HG03442 (cell line): Measurements from ENCODE around the gene B9D2.
"Not testable (repeated sequence)": the region's sequence is repeated elsewhere in the genome, so short reads cannot be mapped to it uniquely, and the experiment has no call there.

Experiments used
- ATAC-seq: cut with Tn5 transposase; IDR thresholded peaks from one replicate; pipeline ENCODE4 v1.9.1; 2021; ENCODE audit warnings: mild to moderate bottlenecking, moderate library complexity; ENCODE audit not compliant: unreplicated experiment

B9D2 gene, protein sequence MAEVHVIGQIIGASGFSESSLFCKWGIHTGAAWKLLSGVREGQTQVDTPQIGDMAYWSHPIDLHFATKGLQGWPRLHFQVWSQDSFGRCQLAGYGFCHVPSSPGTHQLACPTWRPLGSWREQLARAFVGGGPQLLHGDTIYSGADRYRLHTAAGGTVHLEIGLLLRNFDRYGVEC

DNA sequence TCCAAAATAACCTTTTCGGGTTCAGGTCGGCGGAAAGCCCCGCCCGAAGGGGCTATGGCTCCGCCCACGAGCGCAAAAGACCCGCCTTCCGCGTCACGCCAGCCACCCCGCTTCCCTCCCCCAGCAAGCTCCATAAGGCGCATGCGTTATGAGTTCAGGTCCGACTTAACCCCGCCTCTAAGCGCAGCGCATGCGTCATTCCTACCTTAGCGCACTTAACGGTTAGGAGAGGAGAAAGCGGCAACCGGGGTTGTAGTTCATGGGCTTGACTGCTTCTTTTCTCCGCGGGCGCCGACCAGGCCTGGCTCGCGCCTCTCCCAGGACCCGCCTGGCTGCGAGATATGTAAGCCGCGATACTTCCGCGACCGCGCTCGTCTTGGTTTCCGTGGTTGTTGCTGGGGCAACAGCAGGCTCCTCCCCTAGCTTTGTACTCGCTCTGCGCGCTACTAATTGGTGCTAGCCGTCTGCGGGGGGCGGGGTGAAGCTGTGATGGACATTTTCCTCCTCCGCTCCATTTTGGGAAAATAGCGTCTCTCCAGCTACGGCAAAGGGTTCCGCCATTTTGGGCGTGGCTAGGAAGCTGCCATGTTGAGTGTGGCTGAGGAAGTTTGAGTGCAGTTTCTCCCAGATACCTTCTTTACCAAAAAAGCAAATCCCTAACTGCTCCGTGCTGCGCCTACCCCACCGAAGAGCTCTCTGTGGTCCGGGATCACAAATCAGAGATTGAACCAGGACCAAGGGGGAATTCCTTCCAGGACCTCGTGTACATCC is at the start of gene B9D2:
Gene B9D2, minus strand, starts transcription at position 397 of the 771 bp plus-strand sequence. CDS start 630 bp downstream, outside the sequence.
- ATAC-seq: peak; percentile 83

- ATAC-seq: no peak
Measured at GRCh38 chr19:41412953-41413352, 49.0 kb upstream of the B9D2 start.

GRCh38 chr19:41411968-41412265 is 48.0 kb upstream of the B9D2 start:
- no peak for ATAC-seq

DNA sequence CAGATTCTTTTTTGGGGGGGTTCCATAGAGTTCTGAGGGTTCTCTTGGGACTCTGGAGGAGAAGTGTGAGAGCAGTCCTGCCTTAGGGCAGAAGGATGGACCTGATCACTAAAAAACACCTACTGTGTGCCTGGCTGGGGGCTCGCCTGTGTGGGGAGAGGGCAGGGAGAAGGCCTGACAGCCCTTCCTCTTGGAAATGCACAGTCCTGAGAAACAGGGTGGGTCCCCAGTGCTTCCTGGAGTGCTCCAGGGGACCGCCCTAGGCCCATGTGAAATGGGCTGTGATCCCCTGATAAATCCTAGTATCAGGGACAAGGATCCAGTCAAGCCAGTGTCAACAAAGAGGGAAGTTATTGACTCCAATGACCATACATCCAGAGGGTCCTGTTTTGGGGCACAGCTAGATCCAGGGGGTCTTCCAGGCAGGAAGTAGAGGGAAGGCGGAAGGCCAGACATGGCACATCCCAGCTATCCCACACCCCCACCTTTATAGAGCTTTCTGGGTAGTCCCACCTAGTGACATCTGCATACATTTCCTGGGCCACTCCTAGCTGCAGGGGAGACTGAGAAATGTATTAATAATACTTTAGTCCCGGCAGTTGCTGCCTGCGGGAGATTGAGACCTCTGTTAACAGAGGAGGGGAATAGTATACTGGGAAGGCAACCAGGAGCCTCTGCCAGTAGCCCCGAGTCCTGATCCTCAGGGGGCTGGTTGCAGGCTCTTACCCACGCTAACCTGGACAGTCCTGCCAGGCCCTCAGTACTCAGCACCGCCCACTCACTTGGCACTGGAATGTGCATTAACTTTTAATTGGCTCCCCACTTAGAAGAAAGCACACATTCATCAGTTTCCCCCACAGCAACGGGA is 47.4 kb upstream of the B9D2 start:
- ATAC-seq: no peak

DNA sequence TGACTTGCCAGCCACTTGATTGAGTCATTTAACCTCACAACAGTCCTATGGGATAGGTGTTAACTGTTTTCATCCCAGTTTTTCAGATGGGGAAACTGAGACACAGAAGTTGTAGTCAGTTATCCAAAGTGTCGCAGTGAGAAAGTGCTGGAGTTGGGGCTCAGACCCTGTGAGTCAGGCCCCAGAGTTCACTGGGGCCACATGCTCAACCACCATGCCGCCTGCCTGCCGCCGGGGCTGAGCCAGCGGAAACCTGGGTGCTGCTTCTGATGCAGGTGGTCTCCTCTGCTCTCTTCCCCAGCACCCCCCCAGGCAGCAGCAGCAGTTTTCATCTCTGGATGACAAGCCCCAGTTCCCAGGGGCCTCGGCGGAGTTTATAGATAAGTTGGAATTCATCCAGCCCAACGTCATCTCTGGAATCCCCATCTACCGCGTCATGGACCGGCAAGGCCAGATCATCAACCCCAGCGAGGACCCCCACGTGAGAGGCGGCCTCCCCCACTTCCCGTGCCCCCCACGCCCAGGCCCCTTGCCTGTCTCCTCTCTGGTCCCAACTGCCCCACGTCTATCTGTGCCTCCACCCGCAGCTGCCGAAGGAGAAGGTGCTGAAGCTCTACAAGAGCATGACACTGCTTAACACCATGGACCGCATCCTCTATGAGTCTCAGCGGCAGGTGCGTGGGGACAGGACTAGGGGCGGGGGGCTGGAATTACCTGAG is 46.5 kb upstream of the B9D2 start:
- no peak for ATAC-seq

- no peak for ATAC-seq
Measured at GRCh38 chr19:41409288-41409687, 45.3 kb upstream of the B9D2 start.

- not testable (repeated sequence) for ATAC-seq
Measured at GRCh38 chr19:41408846-41409245, 44.9 kb upstream of the B9D2 start.

DNA sequence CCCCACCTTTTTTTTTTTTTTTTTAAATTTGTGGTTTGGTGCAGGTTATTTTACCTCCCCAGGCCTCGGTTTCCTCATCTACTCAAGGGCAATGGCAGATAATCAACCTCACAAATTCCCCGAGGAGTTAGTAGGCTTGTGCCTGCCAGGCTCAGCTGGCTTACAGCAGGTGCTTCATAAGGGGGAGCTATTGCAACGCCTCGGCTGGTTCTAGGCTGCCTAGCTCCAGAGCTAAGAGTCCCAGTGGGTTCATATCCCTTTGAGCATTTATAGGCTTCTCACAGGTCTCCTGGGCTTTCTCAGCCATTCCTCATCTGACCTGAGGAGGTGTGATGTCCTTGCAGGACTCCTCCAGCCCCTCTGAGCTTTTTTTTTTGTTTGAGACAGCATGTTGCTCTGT is 44.3 kb upstream of the B9D2 start:
- ATAC-seq: no peak

DNA sequence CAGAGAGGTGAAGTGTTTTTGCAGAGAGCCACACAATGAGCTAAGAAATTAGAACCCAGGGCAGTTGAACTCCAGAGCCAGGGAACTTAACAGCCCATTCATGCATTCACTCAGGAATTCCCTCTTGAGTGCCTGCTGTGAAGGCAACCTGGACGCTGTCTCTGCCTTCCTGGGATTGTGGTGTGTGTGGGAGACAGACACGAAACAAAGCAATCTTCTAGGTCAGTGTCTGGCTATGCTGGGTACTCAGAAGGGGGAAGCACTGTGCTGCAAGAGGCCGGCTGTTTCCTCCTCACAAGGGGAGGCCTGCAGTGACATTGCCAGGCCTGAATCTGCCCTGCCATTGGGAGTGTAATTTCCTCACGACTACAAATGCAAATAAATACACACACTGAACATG is 43.3 kb upstream of the B9D2 start:
- ATAC-seq: no peak

DNA sequence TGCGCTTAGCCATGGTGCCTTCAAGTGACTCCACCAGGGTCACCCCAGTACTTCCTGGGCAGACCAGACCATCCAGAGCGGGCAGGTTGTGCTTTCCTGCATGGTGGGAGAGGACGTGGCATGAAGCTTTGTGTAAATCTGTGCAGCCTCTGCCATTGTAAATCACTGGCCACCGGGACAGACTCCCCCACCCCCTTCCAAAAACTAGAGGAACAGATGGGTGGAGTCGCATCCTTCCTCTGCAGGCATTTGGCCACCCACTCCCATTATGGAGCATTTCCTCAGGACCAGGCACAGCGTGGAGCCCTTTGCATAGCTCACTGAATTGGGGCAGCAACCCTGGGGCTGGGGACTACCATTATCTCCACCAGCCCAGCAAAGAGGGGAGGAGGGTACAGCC is 41.8 kb upstream of the B9D2 start:
- no peak for ATAC-seq

- ATAC-seq: no peak
Measured at GRCh38 chr19:41403181-41403970, 39.4 kb upstream of the B9D2 start.

DNA sequence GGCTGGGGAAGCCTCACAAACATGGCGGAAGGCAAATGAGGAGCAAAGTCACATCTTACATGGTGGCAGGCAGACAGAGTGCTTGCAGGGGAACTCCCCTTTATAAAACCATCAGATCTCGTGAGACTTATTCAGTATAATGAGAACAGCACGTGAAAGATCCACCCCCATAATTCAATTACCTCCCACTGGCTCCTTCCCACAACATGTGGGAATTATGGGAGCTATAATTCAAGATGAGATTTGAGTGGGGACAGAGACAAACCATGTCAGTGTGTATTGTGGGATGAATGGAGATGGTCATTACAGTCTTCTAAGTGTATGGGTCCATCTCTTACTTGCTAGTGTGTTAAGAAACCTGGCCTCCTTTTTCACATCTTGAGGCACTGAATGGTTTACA is 38.1 kb upstream of the B9D2 start:
- no peak for ATAC-seq

DNA sequence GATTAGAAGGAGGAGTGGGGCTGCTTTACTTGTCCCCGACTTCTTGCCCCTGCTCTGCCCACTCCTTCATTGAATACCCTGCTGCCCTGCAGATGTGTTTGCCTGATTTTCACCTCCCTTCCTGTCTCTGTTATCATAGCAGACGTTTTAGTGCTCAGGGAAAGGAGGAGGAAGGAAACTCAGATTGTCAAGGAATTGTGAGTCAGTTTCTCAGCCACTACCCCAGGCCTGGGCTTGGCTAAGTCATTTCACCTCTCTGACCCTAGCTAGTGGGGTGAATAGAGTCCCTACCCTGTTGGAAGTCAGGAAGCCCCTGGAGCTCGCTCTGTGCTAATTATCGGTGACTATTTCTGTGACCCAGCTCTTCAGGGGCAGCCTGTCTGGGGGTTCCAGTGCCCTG is 37.5 kb upstream of the B9D2 start:
- no peak for ATAC-seq

GRCh38 chr19:41399525-41399924 is 35.6 kb upstream of the B9D2 start:
- no peak for ATAC-seq

DNA sequence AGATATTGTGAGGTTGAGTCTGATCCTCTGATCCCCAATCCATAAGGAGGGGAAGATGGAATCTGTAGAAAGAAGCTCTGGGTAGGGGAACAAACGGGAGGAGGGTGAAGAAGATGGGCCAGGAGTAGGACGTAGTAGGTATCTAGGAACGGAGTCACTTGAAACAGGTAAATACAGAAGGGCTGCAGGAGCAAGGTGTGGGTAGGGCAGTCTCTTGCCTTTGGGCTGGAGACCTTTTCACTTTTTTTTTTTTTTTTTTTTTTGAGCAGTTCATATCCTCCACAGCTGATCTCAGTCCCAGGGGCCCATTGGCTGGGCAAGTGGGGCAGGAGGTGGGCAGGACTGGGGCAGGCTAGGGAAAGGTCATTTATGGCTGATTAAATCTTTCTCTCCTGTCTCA is 35.1 kb upstream of the B9D2 start:
- no peak for ATAC-seq

DNA sequence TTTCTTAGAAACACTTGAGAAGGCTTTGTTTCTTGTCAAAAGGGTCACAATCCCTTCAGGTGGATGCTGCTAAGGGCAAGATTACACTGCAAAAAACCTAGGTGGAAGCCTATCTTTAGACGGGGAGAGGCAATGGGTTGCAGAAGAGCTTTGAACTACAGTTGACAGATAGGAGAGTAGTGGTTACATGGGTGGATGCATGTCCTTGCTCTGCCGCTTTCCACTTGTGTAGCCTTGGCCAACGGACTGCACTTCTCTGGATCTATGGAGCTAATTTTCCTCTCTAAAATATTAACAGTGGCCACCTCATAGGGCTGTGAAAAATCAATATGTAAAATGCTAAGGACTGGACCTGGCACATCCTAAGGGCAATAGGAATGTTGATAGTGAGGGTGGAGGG is 34.6 kb upstream of the B9D2 start:
- ATAC-seq: no peak

- ATAC-seq: no peak
Measured at GRCh38 chr19:41398050-41398418, 34.1 kb upstream of the B9D2 start.

DNA sequence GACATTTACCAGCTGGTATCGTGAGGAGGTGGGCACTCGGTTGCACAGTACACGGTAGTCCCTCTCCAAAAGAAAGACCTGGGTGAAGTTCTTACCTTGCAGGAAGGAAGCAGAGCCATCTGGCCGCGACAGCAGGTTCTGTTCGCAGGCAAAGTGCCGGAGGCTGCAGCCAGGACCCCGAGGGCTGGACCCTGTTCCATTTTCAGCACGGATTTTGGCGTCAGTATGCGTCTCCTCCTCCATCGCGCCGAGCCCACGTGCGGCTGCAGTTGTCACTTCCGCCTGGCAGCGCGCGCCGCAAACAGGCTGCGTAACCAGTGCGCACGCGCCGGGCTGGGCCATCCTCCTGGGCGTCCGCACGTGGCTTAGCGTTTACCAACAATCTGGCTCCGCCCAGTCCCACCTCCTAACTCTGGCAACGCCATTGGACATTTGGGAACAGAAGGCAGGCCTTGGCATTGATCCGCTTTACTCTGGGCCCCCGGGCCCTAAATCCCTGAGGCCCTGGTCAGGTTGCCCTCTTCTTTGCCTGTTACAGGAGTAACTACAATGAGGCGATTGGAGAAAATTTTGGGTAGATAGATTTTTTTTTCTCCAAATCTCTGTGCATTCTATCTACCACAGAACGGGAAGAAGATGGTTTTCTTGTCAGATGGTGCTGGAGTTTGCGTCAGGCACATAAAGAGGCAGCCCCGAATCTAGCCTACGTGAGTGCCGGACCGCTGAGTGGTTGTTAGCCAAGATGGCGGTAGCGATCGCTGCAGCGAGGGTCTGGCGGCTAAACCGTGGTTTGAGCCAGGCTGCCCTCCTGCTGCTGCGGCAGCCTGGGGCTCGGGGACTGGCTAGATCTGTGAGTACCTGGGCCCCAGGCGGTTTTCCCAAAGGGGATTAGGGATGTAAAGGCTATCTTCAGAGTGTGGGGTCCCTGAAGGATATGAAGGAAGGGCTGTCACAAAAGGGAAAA is 33.4 kb upstream of the B9D2 start, which contains the start of the genes BCKDHA and EXOSC5:
Gene BCKDHA, plus strand, starts transcription at position 733 of the 964 bp plus-strand sequence. Its CDS starts 10 bp downstream, at position 743.
Gene EXOSC5, minus strand, starts transcription at position 274 of the 964 bp plus-strand sequence. Its CDS starts 31 bp downstream, at position 243.
- peak; percentile 86 for ATAC-seq

DNA sequence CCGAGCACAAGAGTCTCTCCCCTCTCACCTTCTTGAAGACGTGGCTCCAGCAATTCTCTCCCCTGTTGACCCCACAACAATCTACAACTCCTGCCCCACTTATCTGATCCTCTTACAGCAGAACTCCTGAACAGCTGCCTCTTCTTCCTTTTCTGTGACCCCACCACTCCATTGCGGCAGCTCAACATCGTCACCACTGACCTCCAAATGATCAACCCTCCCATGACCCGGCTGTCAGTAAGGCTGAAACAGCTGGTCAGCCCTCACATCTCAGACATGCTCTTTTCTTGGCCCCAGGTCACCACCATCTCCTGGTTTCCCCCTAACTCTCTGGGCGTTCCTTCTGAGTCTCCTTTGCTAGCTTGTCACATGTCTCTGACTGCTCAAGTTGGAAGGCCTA is 31.4 kb upstream of the B9D2 start:
- no peak for ATAC-seq
